B cell (primary cell): ENCODE data around the gene KIR2DL4. TPM values are rescaled to one million over a fixed set of nuclear protein-coding genes. Genes with fewer than 3 reads are reported as not detected.
"Not testable (repeated sequence)": the region's sequence is repeated elsewhere in the genome, so short reads cannot be mapped to it uniquely, and the experiment has no call there.

Experiments
- ATAC-seq: fragments of 200-7000 bp; cut with Tn5 transposase; one replicate; pipeline ENCODE4 v1.10.0; 2021; ENCODE audit warnings: low read depth, mild to moderate bottlenecking, moderate number of reproducible peaks, moderate library complexity
- CTCF ChIA-PET: fragments of 350-600 bp; sonication (Branson Sonifier 250); formaldehyde crosslinking; loops from one replicate; lab custom pipeline; 2021; ENCODE audit warnings: antibody characterized with exemption, inconsistent platforms; lab: Charles Lee
- POLR2A ChIA-PET: fragments of 350-600 bp; sonication (Branson Sonifier 250); formaldehyde crosslinking; loops from one replicate; lab custom pipeline; 2021; ENCODE audit warnings: antibody characterized with exemption; lab: Charles Lee
- DNase-seq: peaks from one replicate; pipeline ENCODE4 v3.0.0; 2013
- H2AFZ ChIP-seq: 2 replicates; pipeline ENCODE4 v1.6.1; 2012; ENCODE audit warnings: mild to moderate bottlenecking, low read depth, low read length; ENCODE audit not compliant: insufficient read depth, poor library complexity, severe bottlenecking
- H3K27ac ChIP-seq, 2 donors: 1 replicate in 1 of 2; 2 replicates in 1 of 2; pipeline ENCODE4 v1.5.1; 2012 to 2013; ENCODE audit warnings: low read length in 2 of 2, mild to moderate bottlenecking in 2 of 2, moderate library complexity in 1 of 2
- H3K27me3 ChIP-seq, 4 experiments: fragments of 200-600 bp in 1 of 4; sonication (generic) in 1 of 4; replicated peaks in 1 of 4; 1 replicate in 2 of 4; 2 replicates in 2 of 4; pipeline versions ENCODE4 v1.6.1 to v1.7.0; 2013 to 2016; ENCODE audit warnings: low read length in 3 of 4, mild to moderate bottlenecking in 2 of 4, mixed read lengths in 1 of 4, moderate library complexity in 1 of 4; ENCODE audit not compliant: insufficient read depth in 4 of 4, control insufficient read depth in 3 of 4; ENCODE audit errors: control extremely low read depth in 1 of 4
- H3K36me3 ChIP-seq, 2 experiments: replicated peaks in 1 of 2; 1 replicate in 1 of 2; 2 replicates in 1 of 2; pipeline versions ENCODE4 v1.6.1 to v1.7.1; 2013; ENCODE audit warnings: low read length in 1 of 2; ENCODE audit not compliant: insufficient read depth in 2 of 2, control insufficient read depth in 1 of 2; ENCODE audit errors: control extremely low read depth in 1 of 2, extremely low read depth in 1 of 2
- H3K4me1 ChIP-seq, 2 donors: fragments of 200-600 bp in 1 of 2; sonication (generic) in 1 of 2; 1 replicate in 1 of 2; 2 replicates in 1 of 2; pipeline versions ENCODE4 v1.5.1 to v1.6.1; 2013 to 2017; ENCODE audit warnings: low read length in 2 of 2; ENCODE audit not compliant: control insufficient read depth in 2 of 2, insufficient read depth in 2 of 2
- H3K4me2 ChIP-seq: replicated peaks from 2 replicates; pipeline ENCODE3; 2012; ENCODE audit warnings: mild to moderate bottlenecking, low read depth, low read length; ENCODE audit not compliant: poor library complexity, severe bottlenecking
- H3K4me3 ChIP-seq, 5 experiments: fragments of 200-600 bp in 1 of 5; sonication (generic) in 1 of 5; 1 replicate in 3 of 5; 2 replicates in 2 of 5; pipeline versions ENCODE4 v1.5.1 to v1.7.0; 2011 to 2016; ENCODE audit warnings: low read length in 4 of 5, mild to moderate bottlenecking in 4 of 5, low read depth in 2 of 5, control low read depth in 1 of 5, moderate library complexity in 1 of 5; ENCODE audit not compliant: insufficient read depth in 1 of 5; ENCODE audit errors: control extremely low read depth in 1 of 5, extremely low read depth in 1 of 5
- H3K79me2 ChIP-seq: fragments of 200-600 bp; sonication (generic); one replicate; pipeline ENCODE4 v1.6.0; 2016; ENCODE audit warnings: low read length; ENCODE audit not compliant: control insufficient read depth, insufficient read depth
- H3K9ac ChIP-seq: fragments of 200-600 bp; sonication (generic); 2 replicates; pipeline ENCODE4 v1.6.1; 2017; ENCODE audit warnings: mild to moderate bottlenecking, low read length, moderate library complexity
- H3K9me3 ChIP-seq, 3 donors: one replicate each; pipeline versions ENCODE4 v1.6.1 to v1.7.1; 2013; ENCODE audit warnings: low read length in 2 of 3; ENCODE audit not compliant: control insufficient read depth in 2 of 3, insufficient read depth in 1 of 3; ENCODE audit errors: control extremely low read depth in 1 of 3
- H4K20me1 ChIP-seq: 2 replicates; pipeline ENCODE4 v1.6.0; 2012; ENCODE audit warnings: mild to moderate bottlenecking, low read length; ENCODE audit not compliant: insufficient read depth, control insufficient read depth, poor library complexity, severe bottlenecking
- H3K27ac Mint-ChIP-seq: one replicate; pipeline ENCODE4 v1.8.0; 2021; ENCODE audit warnings: mixed read lengths
- H3K27me3 Mint-ChIP-seq: one replicate; pipeline ENCODE4 v1.8.0; 2021; ENCODE audit warnings: mixed read lengths
- H3K4me1 Mint-ChIP-seq: one replicate; pipeline ENCODE4 v1.8.0; 2021; ENCODE audit warnings: mixed read lengths
- H3K4me3 Mint-ChIP-seq: one replicate; pipeline ENCODE4 v1.8.0; 2021; ENCODE audit warnings: mixed read lengths
- H3K9me3 Mint-ChIP-seq: one replicate; pipeline ENCODE4 v1.8.0; 2022; ENCODE audit warnings: mixed read lengths; ENCODE audit not compliant: insufficient read depth
- WGBS: methylation state at CpG from one replicate; pipeline ENCODE4 v1.1.5; 2013; ENCODE audit warnings: missing lambda C conversion rate; ENCODE audit not compliant: insufficient coverage; 5-methylcytosine and 5-hydroxymethylcytosine counted together
- intact Hi-C: fragments of 100-400 bp; cut with micrococcal nuclease; formaldehyde crosslinking; loops from one replicate; pipeline ENCODE4 v1.10.0; 2022
- polyA plus RNA-seq: library from polyadenylated mRNA; depleted of rRNA; stranded (reverse); fragments of >200 nt; gene quantifications from 2 replicates; pipeline ENCODE4 v1.2.3, GENCODE V29; 2012
- total RNA-seq, 2 donors: library from RNA; stranded (reverse); fragments of 120-200 nt in 1 of 2; gene quantifications; 1 replicate in 1 of 2; 2 replicates in 1 of 2; pipeline versions ENCODE4 v1.2.3 to v1.2.4, GENCODE V29; 2013 to 2022

KIR2DL4 gene
- total and polyA plus RNA-seq, 2 donors (not counting 1 experiment from before 2014, with no cell fraction given): not detected

DNA sequence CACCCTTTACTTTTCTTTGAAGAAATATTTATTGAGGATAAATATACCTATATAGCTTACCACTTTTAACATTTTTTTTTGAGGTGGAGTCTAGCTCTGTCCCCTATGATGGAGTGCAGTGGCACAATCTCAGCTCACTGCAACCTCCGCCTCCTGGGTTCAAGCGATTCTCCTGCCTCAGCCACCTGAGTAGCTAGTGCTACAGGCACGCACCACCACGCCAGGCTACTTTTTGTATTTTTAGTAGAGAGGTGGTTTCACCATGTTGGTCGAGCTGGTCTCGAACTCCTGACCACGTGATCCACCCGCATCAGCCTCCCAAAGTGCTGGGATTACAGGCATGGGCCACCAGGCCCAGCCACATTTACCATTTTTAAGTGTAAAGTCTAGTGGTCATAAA is 27.6 kb upstream of the KIR2DL4 start:
- H3K9me3 Mint-ChIP-seq, H3K27ac ChIP-seq, H3K79me2 ChIP-seq, H4K20me1 ChIP-seq, H3K27me3 ChIP-seq, H3K9me3 ChIP-seq, DNase-seq, H3K4me1 Mint-ChIP-seq, H3K4me3 Mint-ChIP-seq, H3K27ac Mint-ChIP-seq, H2AFZ ChIP-seq, H3K9ac ChIP-seq, H3K4me1 ChIP-seq, ATAC-seq, H3K4me2 ChIP-seq, H3K36me3 ChIP-seq, CTCF ChIA-PET, H3K4me3 ChIP-seq, POLR2A ChIA-PET: not testable (repeated sequence)
- intact Hi-C loops: loop anchor here (5.0 kb wide), 1 partner anchor 71 kb away; no protein-coding TSS in a partner anchor
- peaks cover 20% of the 10 kb centered on the region for H3K27me3 Mint-ChIP-seq
- WGBS: 91% methylated on average over 3 of the region's 8 CpGs

DNA sequence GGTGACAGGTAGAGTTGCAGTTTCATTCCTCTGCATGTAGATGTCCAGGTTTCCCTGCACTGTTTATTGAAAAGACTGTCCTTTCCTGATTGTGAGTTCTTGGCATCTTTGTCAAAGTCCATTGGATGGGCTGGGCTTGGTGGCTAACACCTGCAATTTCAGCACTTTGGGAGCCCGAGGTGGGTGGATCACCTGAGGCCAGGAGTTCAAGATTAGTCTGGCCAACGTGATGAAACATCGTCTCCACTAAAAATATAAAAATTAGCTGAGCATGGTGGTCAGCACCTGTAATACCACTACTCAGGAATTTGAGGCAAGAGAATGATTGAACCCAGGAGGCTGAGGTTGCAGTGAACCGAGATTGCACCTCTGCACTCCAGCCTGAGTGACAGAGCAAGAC is 25.6 kb upstream of the KIR2DL4 start:
- H3K9me3 ChIP-seq, H3K27me3 ChIP-seq, H3K9ac ChIP-seq, H3K27ac Mint-ChIP-seq, H3K79me2 ChIP-seq, H3K9me3 Mint-ChIP-seq, H4K20me1 ChIP-seq, H3K4me1 Mint-ChIP-seq, DNase-seq, H3K36me3 ChIP-seq, CTCF ChIA-PET, H3K27ac ChIP-seq, H3K4me3 ChIP-seq, H3K4me2 ChIP-seq, H3K4me3 Mint-ChIP-seq, ATAC-seq, POLR2A ChIA-PET, H3K4me1 ChIP-seq, H2AFZ ChIP-seq: not testable (repeated sequence)
- peaks cover 16% of the 10 kb centered on the region for H3K27me3 Mint-ChIP-seq
- intact Hi-C loops: loop anchor here (5.0 kb wide), 1 partner anchor 69 kb away; no protein-coding TSS in a partner anchor
- no CpG with 5 or more reads among the region's 4 CpGs for WGBS

DNA sequence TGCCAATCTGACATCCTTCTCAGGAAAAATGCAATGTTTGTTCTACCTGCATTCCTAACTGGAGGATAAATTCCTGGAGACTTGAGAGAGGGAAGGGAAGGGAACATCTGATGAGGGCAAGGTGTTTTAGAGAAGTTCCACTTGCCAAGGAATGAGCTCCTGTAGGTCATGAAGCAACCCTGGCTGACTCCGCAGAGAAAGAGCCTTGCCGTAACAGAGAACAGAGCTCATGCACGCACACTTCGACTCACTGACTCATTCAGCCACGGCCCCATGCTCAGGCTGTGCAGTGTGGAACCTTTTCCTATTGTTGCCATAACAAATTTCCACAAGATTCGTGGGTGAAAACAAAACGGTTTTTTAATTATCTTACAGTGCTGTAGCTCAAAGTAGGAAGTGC is 24.5 kb upstream of the KIR2DL4 start:
- H3K9ac ChIP-seq, CTCF ChIA-PET, H3K4me3 ChIP-seq, H4K20me1 ChIP-seq, ATAC-seq, H3K4me1 ChIP-seq, H3K27ac ChIP-seq, H3K27ac Mint-ChIP-seq, H3K79me2 ChIP-seq, H3K4me3 Mint-ChIP-seq, H3K36me3 ChIP-seq, H3K9me3 ChIP-seq, H3K4me2 ChIP-seq, POLR2A ChIA-PET, H3K27me3 ChIP-seq, H2AFZ ChIP-seq, H3K4me1 Mint-ChIP-seq, DNase-seq, H3K9me3 Mint-ChIP-seq: not testable (repeated sequence)
- WGBS: 98% methylated on average over 4 of the region's 7 CpGs
- peaks cover 22% of the 10 kb centered on the region for H3K27me3 Mint-ChIP-seq
- intact Hi-C loops: loop anchor here (5.0 kb wide), 1 partner anchor 68 kb away; no protein-coding TSS in a partner anchor

DNA sequence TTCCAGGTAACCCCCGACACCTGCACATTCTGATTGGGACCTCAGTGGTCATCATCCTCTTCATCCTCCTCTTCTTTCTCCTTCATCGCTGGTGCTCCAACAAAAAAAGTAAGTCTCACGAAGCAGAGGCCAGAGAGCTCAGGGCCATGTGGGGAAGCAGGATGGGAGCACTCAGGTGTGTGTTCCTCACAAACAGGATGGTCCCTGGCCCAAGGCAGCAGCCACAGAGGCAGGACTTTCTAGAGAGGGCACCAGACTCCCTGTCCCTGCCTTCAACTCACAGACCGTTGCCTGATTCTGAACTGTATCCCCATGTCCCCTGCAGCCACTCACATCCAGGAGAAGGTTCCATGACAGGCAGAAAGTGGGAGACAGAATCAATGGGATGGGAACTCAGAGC is 20.5 kb upstream of the KIR2DL4 start:
- H3K27ac Mint-ChIP-seq, H3K27ac ChIP-seq, H3K4me1 ChIP-seq, H3K9me3 Mint-ChIP-seq, DNase-seq, H3K9ac ChIP-seq, H3K79me2 ChIP-seq, POLR2A ChIA-PET, H3K4me2 ChIP-seq, CTCF ChIA-PET, ATAC-seq, H4K20me1 ChIP-seq, H3K4me3 Mint-ChIP-seq, H3K36me3 ChIP-seq, H3K9me3 ChIP-seq, H3K27me3 ChIP-seq, H3K4me1 Mint-ChIP-seq, intact Hi-C loops, H3K4me3 ChIP-seq, H2AFZ ChIP-seq: not testable (repeated sequence)
- WGBS: 80% methylated on average over 1 of the region's 4 CpGs
- H3K27me3 Mint-ChIP-seq: peaks cover 38% of the 10 kb centered on the region
